A549 (cell line): ENCODE measurements around the gene MRPL30. TPM values are rescaled to one million over a fixed set of nuclear protein-coding genes. Genes with fewer than 3 reads are reported as not detected.

Experiments
- BHLHE40 ChIP-seq: IDR thresholded peaks from 2 replicates; pipeline ENCODE4 v1.6.1; 2012; ENCODE audit warnings: low read depth, low read length, inconsistent platforms
- CBX8 ChIP-seq: fragments of 200-600 bp; sonication (generic); IDR thresholded peaks from 2 replicates; pipeline ENCODE4 v1.6.1; 2016
- CEBPB ChIP-seq, 2 experiments: fragments of >200 bp in 1 of 2; sonication (Bioruptor Twin) in 1 of 2; formaldehyde crosslinking in 1 of 2; IDR thresholded peaks; 2 replicates each; pipeline ENCODE4 v1.6.1; 2012 to 2016
- CHD2 ChIP-seq: fragments of 150-350 bp; IDR thresholded peaks from 2 replicates; pipeline ENCODE4 v1.6.1; 2014; ENCODE audit warnings: low read length; ENCODE audit not compliant: partially characterized antibody
- CHD4 ChIP-seq: fragments of 200-600 bp; sonication (generic); IDR thresholded peaks from 2 replicates; pipeline ENCODE4 v1.6.1; 2016; ENCODE audit warnings: antibody characterized with exemption, mild to moderate bottlenecking, borderline replicate concordance
- EP300 ChIP-seq, 2 experiments: fragments of >200 bp; sonication (Bioruptor Twin); formaldehyde crosslinking; IDR thresholded peaks; 2 replicates in 1 of 2; 3 replicates in 1 of 2; pipeline ENCODE4 v1.6.1; 2016 to 2017
- ESRRA ChIP-seq: fragments of 150-350 bp; IDR thresholded peaks from 2 replicates; pipeline ENCODE4 v1.6.1; 2014; ENCODE audit warnings: mild to moderate bottlenecking, low read length, borderline replicate concordance
- FOSB ChIP-seq: fragments of 250-450 bp; sonication (Bioruptor Pico); IDR thresholded peaks from 2 replicates; pipeline ENCODE4 v1.5.0; 2020; ENCODE audit warnings: mild to moderate bottlenecking, moderate library complexity
- FOSL2 ChIP-seq, 2 experiments: fragments of 450-650 bp in 1 of 2; fragments of >200 bp in 1 of 2; sonication (Bioruptor Twin) in 1 of 2; formaldehyde crosslinking; IDR thresholded peaks; 2 replicates each; pipeline versions ENCODE4 v1.5.0 to v1.6.1; 2016 to 2020; ENCODE audit warnings: mild to moderate bottlenecking in 1 of 2, moderate library complexity in 1 of 2
- HDAC2 ChIP-seq: fragments of 200-600 bp; sonication (generic); IDR thresholded peaks from 2 replicates; pipeline ENCODE4 v1.6.1; 2016
- HES2 ChIP-seq: fragments of >200 bp; sonication (Bioruptor Twin); formaldehyde crosslinking; IDR thresholded peaks from 2 replicates; pipeline ENCODE4 v1.6.1; 2016
- HEYL ChIP-seq: fragments of 250-450 bp; sonication (Bioruptor Pico); IDR thresholded peaks from 2 replicates; pipeline ENCODE4 v1.8.0; 2021; ENCODE audit warnings: mild to moderate bottlenecking, moderate library complexity
- HOXA7 ChIP-seq: fragments of 250-450 bp; sonication (Bioruptor Pico); IDR thresholded peaks from 2 replicates; pipeline ENCODE4 v1.5.0; 2020; ENCODE audit warnings: mild to moderate bottlenecking, moderate library complexity
- HOXB5 ChIP-seq: fragments of 250-450 bp; sonication (Bioruptor Pico); IDR thresholded peaks from 2 replicates; pipeline ENCODE4 v1.5.0; 2020; ENCODE audit warnings: mild to moderate bottlenecking, moderate library complexity
- JUNB ChIP-seq: fragments of >200 bp; sonication (Bioruptor Twin); formaldehyde crosslinking; IDR thresholded peaks from 2 replicates; pipeline ENCODE4 v1.6.1; 2016
- KDM1A ChIP-seq: fragments of 200-600 bp; sonication (generic); IDR thresholded peaks from 2 replicates; pipeline ENCODE4 v1.6.1; 2016; ENCODE audit warnings: low read depth, mild to moderate bottlenecking
- KDM5A ChIP-seq: fragments of 200-600 bp; sonication (generic); IDR thresholded peaks from 2 replicates; pipeline ENCODE4 v1.6.1; 2016; ENCODE audit warnings: antibody characterized with exemption, mild to moderate bottlenecking
- MAFK ChIP-seq: fragments of 450-650 bp; IDR thresholded peaks from 2 replicates; pipeline ENCODE4 v1.6.1; 2014; ENCODE audit not compliant: partially characterized antibody
- MAX ChIP-seq: IDR thresholded peaks from 2 replicates; pipeline ENCODE4 v1.6.1; 2012
- MAZ ChIP-seq: fragments of 150-350 bp; IDR thresholded peaks from 2 replicates; pipeline ENCODE4 v1.6.1; 2014; ENCODE audit warnings: antibody characterized with exemption, low read depth, low read length, borderline replicate concordance
- MYC ChIP-seq: IDR thresholded peaks from 2 replicates; pipeline ENCODE4 v1.6.1; 2012; ENCODE audit warnings: mild to moderate bottlenecking, inconsistent platforms, low read length, improper control_type of control experiment, borderline replicate concordance
- NFE2L2 ChIP-seq: fragments of 150-350 bp; conservative IDR thresholded peaks from 2 replicates; pipeline ENCODE4 v1.6.1; 2014; ENCODE audit warnings: low read length
- NPAS2 ChIP-seq: fragments of 250-450 bp; sonication (Bioruptor Pico); IDR thresholded peaks from 2 replicates; pipeline ENCODE4 v1.8.0; 2022; ENCODE audit warnings: mild to moderate bottlenecking, moderate library complexity, borderline replicate concordance
- PHF8 ChIP-seq: fragments of 200-600 bp; sonication (generic); IDR thresholded peaks from 2 replicates; pipeline ENCODE4 v1.6.1; 2016; ENCODE audit warnings: low read depth, mild to moderate bottlenecking, antibody characterized with exemption, moderate library complexity, borderline replicate concordance
- RAD21 ChIP-seq, 2 experiments: fragments of >200 bp in 1 of 2; sonication (Bioruptor Twin) in 1 of 2; formaldehyde crosslinking in 1 of 2; IDR thresholded peaks in 1 of 2; conservative IDR thresholded peaks in 1 of 2; 2 replicates in 1 of 2; 3 replicates in 1 of 2; pipeline ENCODE4 v1.6.1; 2012 to 2018; ENCODE audit warnings: inconsistent platforms in 1 of 2
- RARB ChIP-seq: fragments of 250-450 bp; sonication (Bioruptor Pico); IDR thresholded peaks from 2 replicates; pipeline ENCODE4 v1.8.0; 2021; ENCODE audit warnings: mild to moderate bottlenecking, moderate library complexity
- RCOR1 ChIP-seq: fragments of 150-350 bp; IDR thresholded peaks from 2 replicates; pipeline ENCODE4 v1.6.1; 2014; ENCODE audit warnings: antibody characterized with exemption, low read length, low read depth
- REST ChIP-seq: fragments of 200-600 bp; sonication (generic); IDR thresholded peaks from 2 replicates; pipeline ENCODE4 v1.6.1; 2016; ENCODE audit warnings: antibody characterized with exemption, mild to moderate bottlenecking, moderate library complexity
- SREBF2 ChIP-seq: fragments of 450-650 bp; IDR thresholded peaks from 2 replicates; pipeline ENCODE4 v1.6.1; 2014; ENCODE audit warnings: mild to moderate bottlenecking, moderate library complexity
- USF2 ChIP-seq: fragments of 450-650 bp; IDR thresholded peaks from 2 replicates; pipeline ENCODE4 v1.6.1; 2014; ENCODE audit warnings: antibody characterized with exemption
- ZC3H11A ChIP-seq: fragments of 450-650 bp; IDR thresholded peaks from 2 replicates; pipeline ENCODE4 v1.6.1; 2014; ENCODE audit warnings: antibody characterized with exemption, mild to moderate bottlenecking
- ZNF302 ChIP-seq: fragments of 250-450 bp; sonication (Bioruptor Pico); IDR thresholded peaks from 2 replicates; pipeline ENCODE4 v1.9.0; 2021; ENCODE audit warnings: inconsistent platforms, mild to moderate bottlenecking, moderate library complexity
- ZSCAN20 ChIP-seq: fragments of 250-450 bp; sonication (Bioruptor Pico); IDR thresholded peaks from 2 replicates; pipeline ENCODE4 v1.8.0; 2022; ENCODE audit warnings: mild to moderate bottlenecking, moderate library complexity
- polyA plus RNA-seq, 4 experiments: library from polyadenylated mRNA; depleted of rRNA in 3 of 4; stranded (reverse); fragments of >200 nt; fragmentation: RNase III in 1 of 4; extraction: RNeasy Plus Mini Kit Qiagen cat#74134 plus additional on column Dnase treatment in 1 of 4; gene quantifications; 2 replicates in 3 of 4; 3 replicates in 1 of 4; pipeline ENCODE4 v1.2.3, GENCODE V29; 2011 to 2017
- TF ChIP-seq, protein P1 (sequence below): IDR thresholded peaks from 2 replicates; pipeline ENCODE4 v1.6.1; 2012
- TF ChIP-seq, protein P2 (sequence below): fragments of >200 bp; sonication (Bioruptor Twin); formaldehyde crosslinking; IDR thresholded peaks from 3 replicates; pipeline ENCODE4 v1.6.1; 2016
- TF ChIP-seq, protein P3 (sequence below): IDR thresholded peaks from 2 replicates; pipeline ENCODE4 v1.6.1; 2012; ENCODE audit warnings: low read depth, borderline replicate concordance

MRPL30 gene
- polyA plus RNA-seq, 2 of the 4 experiments (the other 2 are of a cell fraction): 40.0 to 43.5 TPM

GRCh38 chr2:99154643-99155536 lies 26.1 kb upstream of the MRPL30 start, which contains the start of the genes LIPT1 and TSGA10 (continued):
- TF ChIP-seq REST (peak; percentile 38; the same call in 1 of the 2 replicates), MAX (peak; percentile 97), CEBPB (IDR thresholded peaks at IDR 0.05) (no peak), SREBF2 (no peak), CHD4 (no peak), KDM1A (no peak), JUNB (no peak), MYC (peak; percentile 87), MAZ (0 out of 2 replicates have a peak, but pooled peaks have one; percentile 44), ZNF302 (CRISPR knock-in tag) (no peak), EP300 (IDR thresholded peaks at IDR 0.05) (no peak), ZC3H11A (no peak), USF2 (no peak), NPAS2 (CRISPR knock-in tag) (no peak), MAFK (no peak), FOSL2 (IDR thresholded peaks at IDR 0.05) (no peak), FOSL2 (CRISPR knock-in tag; IDR thresholded peaks at IDR 0.05) (no peak; the same call in 1 of the 2 replicates), HEYL (CRISPR knock-in tag) (no peak), HOXA7 (CRISPR knock-in tag) (no peak), HES2 (no peak), ESRRA (no peak), NFE2L2 (no peak), HDAC2 (no peak), HOXB5 (CRISPR knock-in tag) (no peak), KDM5A (no peak), RARB (CRISPR knock-in tag) (no peak), RAD21 (conservative IDR thresholded peaks at IDR 0.05 in 1 of 2, IDR thresholded peaks at IDR 0.05 in 1 of 2) (no peak), PHF8 (peak; percentile 90), RCOR1 (no peak), CBX8 (no peak), CHD2 (peak; percentile 14), ZSCAN20 (no peak), FOSB (no peak), BHLHE40 (no peak)
- TF ChIP-seq, protein P1, sequence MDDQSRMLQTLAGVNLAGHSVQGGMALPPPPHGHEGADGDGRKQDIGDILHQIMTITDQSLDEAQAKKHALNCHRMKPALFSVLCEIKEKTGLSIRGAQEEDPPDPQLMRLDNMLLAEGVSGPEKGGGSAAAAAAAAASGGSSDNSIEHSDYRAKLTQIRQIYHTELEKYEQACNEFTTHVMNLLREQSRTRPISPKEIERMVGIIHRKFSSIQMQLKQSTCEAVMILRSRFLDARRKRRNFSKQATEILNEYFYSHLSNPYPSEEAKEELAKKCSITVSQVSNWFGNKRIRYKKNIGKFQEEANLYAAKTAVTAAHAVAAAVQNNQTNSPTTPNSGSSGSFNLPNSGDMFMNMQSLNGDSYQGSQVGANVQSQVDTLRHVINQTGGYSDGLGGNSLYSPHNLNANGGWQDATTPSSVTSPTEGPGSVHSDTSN: no peak
- TF ChIP-seq, protein P2, sequence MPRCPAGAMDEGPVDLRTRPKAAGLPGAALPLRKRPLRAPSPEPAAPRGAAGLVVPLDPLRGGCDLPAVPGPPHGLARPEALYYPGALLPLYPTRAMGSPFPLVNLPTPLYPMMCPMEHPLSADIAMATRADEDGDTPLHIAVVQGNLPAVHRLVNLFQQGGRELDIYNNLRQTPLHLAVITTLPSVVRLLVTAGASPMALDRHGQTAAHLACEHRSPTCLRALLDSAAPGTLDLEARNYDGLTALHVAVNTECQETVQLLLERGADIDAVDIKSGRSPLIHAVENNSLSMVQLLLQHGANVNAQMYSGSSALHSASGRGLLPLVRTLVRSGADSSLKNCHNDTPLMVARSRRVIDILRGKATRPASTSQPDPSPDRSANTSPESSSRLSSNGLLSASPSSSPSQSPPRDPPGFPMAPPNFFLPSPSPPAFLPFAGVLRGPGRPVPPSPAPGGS: peak; percentile 75; the same call in 2 of the 3 replicates
- TF ChIP-seq, protein P3, sequence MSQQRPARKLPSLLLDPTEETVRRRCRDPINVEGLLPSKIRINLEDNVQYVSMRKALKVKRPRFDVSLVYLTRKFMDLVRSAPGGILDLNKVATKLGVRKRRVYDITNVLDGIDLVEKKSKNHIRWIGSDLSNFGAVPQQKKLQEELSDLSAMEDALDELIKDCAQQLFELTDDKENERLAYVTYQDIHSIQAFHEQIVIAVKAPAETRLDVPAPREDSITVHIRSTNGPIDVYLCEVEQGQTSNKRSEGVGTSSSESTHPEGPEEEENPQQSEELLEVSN: peak; percentile 48; the same call in 1 of the 2 replicates
